GM18508 (cell line): Measurements from ENCODE around the gene MAD1L1.
"Not testable (repeated sequence)": the region's sequence is repeated elsewhere in the genome, so short reads cannot be mapped to it uniquely, and the experiment has no call there.

ENCODE experiments used
- ATAC-seq: cut with Tn5 transposase; IDR thresholded peaks from one replicate; pipeline ENCODE4 v1.9.1; 2021; ENCODE audit warnings: moderate number of reproducible peaks; ENCODE audit not compliant: insufficient read depth, unreplicated experiment

The MAD1L1 gene

GRCh38 chr7:1825647-1825896 is 407.2 kb downstream of the MAD1L1 start:
- not testable (repeated sequence) for ATAC-seq

GRCh38 chr7:1824882-1825646 is 407.7 kb downstream of the MAD1L1 start:
- not testable (repeated sequence) for ATAC-seq

GRCh38 chr7:1824151-1824881 is 408.4 kb downstream of the MAD1L1 start:
- ATAC-seq, result not testable (repeated sequence)

DNA sequence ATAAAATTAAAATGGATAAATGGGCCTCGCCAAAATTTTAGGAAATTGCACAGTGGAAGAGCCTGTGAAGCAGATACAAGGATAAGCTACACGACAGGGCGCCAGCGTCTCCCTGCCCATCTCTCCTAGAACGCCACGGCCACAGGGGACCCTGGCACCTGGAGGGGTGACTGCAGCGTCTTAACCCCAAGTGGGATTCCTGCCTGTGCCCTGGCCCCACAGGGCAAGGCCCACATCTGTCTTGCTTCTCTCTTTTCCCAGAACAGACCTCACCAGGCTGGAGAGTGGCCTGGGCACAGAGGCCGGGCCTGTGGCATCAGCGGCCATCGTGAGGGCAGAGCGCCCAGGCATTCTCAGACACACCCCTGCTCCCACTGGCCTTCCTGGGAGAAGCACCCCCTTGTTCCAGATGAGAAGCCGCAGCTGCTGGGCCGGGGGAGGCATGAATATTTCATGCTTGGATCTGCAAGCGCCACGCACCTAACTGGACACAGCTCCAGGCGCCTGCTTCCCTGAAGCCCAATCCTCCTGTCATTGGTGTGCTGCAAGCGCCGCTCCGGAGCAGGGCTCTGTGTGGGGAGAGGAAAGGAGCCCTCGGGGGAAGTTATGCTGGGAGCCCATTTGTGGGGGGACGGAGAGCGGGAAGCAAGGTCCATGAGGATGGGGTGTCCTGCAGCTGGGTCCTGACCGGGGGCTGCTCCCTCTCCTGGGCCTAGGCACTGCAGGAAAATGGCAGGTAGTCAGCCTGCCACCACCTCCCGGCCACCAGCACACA is 409.2 kb downstream of the MAD1L1 start:
- ATAC-seq, result no peak

DNA sequence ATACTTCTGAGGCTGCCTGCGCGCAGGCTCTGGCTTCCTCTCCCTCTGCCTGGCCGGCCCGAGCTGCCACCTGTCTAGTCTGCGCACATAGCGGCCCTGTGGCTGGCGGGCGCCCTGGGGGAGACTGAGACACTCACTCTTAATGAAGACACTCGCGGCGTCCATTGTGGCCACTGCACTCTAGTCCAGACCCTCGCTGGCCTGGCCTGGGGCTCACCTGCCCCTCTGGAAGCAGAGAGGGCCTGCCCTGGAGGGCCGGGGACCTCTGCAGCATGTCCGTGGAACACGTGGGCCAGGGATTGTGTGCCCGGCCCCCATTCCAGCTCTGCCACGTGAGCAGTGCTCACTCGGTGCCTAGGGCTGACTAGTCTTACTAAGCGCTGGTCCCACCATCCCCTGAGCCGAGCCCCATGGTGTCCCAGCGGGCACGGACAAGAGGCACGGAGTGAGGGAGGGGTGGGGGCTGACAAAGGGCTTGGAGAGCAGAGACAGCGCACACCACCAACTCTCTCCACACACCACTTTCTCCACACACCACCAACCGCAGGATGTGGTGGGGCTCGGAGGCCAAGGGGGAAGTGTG is 413.4 kb downstream of the MAD1L1 start:
- no peak for ATAC-seq

DNA sequence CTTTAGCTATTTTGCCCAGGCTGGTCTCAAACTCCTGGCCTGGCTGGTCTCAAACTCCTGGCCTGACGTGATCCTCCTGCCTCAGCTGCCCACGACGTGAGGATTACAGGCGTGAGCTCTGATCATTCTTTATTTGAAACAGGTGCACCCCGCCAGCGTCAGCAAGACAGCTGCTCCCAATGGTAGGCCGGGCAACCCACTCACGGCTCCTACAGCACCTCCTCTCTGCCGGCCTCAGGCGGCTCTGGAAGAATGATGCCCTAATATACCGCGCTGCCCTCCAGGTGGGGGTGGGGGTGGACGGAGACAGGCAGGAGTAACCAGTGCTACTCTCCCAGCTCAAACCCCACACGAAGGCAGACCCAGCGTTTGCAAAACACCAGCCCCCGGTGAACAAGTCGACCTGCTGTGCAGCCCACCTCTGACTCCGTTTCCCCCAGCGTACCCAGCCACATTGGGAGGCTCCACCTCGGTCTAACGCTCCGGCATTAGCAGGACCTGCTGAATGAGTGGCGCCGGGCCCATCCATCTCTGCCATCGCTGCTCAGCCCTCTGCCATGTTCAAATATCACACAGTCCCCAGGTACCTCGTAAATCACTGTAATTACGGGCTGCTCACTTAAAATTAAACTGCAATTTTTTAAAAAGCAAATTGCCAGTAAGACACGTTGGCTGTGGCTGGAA is 414.0 kb downstream of the MAD1L1 start:
- ATAC-seq, result no peak

DNA sequence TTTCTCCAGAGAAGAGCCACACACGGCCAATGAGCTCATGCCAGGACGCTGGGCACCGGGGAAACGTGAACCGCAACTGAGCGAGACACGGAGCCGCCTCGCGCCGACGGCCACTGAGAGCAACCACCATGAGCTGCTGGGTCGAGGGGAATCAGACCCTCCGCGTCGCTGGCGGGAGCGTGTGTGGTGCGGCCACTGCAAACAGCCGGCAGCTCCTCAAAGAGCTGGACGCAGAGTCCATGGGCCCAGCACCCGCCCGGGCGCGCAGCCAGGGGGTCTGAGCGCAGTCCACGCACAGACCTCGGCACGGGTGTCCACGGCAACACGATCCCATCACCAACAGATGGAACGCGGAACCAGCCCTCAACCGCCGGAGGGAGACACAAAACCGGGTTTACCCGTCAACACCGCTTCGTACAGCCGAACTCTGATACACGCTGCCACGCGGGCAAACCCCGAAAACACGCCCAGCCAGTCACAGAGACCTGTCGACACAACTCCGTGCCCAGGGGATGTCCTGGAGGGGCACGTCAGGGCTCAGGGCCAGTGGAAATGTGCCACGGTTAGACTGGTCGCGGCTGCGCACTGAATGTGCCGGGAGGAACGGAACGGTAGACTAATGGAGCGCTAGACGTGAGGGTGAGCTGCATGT is 415.6 kb downstream of the MAD1L1 start:
- no peak for ATAC-seq

DNA sequence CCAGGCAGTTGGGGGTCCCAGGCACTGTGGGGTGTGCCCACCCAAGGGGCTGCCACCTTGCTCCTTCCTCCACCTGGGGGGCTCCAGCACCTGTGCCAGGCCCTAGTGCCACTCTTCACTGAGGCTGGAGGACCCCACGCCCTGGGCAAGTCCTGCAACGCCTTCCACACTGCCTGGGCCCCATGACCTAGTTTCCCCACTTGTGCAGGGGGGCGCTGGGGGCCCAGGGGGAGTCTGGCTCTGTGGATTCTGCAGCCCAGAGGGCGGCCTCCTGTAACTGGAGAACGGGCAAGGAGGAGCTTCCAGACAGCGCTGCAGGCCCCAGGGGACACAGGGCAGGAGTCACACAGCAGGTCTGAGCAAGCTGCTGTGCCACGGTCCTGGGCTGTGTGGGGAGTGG is 416.3 kb downstream of the MAD1L1 start:
- ATAC-seq, result not testable (repeated sequence)

GRCh38 chr7:1815551-1816281 is 417.0 kb downstream of the MAD1L1 start:
- not testable (repeated sequence) for ATAC-seq

GRCh38 chr7:1815051-1815481 is 417.7 kb downstream of the MAD1L1 start:
- no peak for ATAC-seq

GRCh38 chr7:1814089-1814811 is 418.5 kb downstream of the MAD1L1 start:
- ATAC-seq, result no peak

DNA sequence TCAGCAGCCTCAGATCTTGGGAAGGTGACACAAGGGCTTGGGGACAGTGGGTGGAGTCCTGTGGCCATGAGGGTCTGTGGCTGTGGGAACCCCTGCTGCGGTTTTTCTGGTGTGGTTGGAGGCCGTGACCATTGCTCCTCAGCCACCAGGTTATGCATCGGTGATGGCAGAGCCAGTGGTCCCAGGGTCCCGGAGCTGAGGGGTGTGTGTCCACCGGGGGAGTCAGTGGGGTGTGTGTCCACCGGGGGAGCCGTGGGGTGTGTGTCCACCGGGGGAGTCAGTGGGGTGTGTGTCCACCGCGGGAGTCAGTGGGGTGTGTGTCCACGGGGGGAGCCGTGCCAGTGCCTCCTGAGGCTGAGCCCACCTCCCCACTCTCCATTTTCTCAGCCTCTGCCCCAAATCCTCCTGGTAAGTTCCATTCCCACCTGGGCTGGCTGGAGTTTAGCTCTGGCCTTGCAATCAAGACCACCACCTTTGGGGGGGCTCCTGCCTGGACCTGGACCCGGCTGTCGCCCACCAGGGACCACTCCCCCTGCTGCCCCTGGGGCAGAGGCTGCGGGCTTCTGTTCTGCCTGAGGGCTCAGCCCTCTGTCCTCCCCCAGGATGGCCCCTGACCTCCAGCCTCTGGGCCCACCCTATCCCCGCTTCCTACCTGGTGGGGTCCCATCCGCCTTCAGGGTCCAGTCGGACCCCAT is 419.2 kb downstream of the MAD1L1 start:
- no peak for ATAC-seq

DNA sequence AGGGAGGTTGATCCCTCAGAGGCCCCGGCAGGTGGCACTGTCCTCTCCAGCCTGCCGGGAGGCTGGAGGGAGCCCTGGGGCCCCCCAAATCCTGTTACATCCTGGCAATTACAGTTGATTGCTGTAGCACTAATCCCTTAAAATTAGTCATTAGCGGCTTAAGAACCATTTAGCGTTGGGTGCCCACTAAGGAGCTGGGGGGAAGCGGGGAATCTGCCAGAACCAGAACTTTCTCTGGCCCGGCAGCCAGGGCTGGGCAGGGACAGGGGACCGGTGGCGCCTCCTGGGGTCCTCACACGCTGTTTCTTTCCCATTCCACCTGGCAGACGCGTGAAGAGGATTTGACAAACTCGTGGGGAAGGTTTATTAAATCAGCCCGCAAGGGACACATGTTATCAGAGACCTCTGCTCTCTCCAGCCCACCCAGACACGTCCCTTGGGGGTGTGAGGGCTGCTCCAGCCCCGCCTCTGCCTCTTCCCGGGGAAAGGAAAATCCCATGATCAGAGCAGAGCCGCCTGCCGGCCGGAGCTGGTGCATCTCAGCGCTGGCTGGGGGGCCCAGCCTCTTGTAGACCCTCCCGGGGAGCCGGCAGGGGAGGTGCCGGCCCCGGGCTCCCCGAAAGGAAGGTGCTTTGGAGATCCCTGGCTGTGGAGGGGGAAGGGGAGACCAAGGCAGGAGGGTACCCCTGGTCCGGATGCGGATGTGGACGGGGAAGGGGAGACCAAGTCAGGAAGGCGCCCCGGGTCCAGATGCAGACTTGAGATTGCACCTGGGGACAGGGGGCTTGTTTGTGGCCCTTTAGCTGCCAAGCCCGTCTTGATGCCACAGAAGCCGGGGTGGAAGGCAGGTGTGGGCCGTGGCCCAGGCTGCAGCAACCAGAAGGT is 420.0 kb downstream of the MAD1L1 start:
- no peak for ATAC-seq

GRCh38 chr7:1811850-1812508 is 420.8 kb downstream of the MAD1L1 start:
- no peak for ATAC-seq

- no peak for ATAC-seq
Observed at GRCh38 chr7:1810961-1811849, 421.5 kb downstream of the MAD1L1 start.
